Endothelial cell of umbilical vein (primary cell): ENCODE results near the gene L3MBTL2. TPM values are rescaled to one million over a fixed set of nuclear protein-coding genes. Genes with fewer than 3 reads are reported as not detected.

Source experiments
- BruUV-seq: library from RNA; stranded (reverse); fragments of 400-500 nt; replicated peaks from 2 replicates; lab custom pipeline; 2021; lab: Mats Ljungman, UMichigan
- CTCF ChIA-PET: fragments of 300-600, 350-600 bp; sonication (Branson Sonifier 250); formaldehyde crosslinking; loops from one replicate; lab custom pipeline; 2021; ENCODE audit warnings: antibody characterized with exemption, inconsistent platforms; lab: Charles Lee
- POLR2A ChIA-PET: fragments of 300-600, 350-600 bp; sonication (Branson Sonifier 250); formaldehyde crosslinking; loops from one replicate; lab custom pipeline; 2021; ENCODE audit warnings: antibody characterized with exemption, inconsistent platforms; lab: Charles Lee
- DNase-seq: peaks from one replicate; pipeline ENCODE4 v3.0.0-alpha.2; 2011; ENCODE audit warnings: low read depth, low spot score
- FAIRE-seq: peaks from 2 replicates; lab custom pipeline; 2011; peaks lifted over from hg19 to GRCh38; lab: Jason Lieb, UNC
- H2AFZ ChIP-seq: 2 replicates; pipeline ENCODE4 v1.6.0; 2012; ENCODE audit warnings: low read depth, low read length, control low read depth, inconsistent platforms
- H3K27ac ChIP-seq: 2 replicates; pipeline ENCODE4 v1.5.1; 2011; ENCODE audit warnings: low read depth, mild to moderate bottlenecking, control low read depth, low read length, moderate library complexity; ENCODE audit not compliant: insufficient read depth
- H3K27me3 ChIP-seq, 2 experiments: 2 replicates each; pipeline versions ENCODE4 v1.6.0 to v1.6.1; 2011; ENCODE audit warnings: low read length in 2 of 2, mixed read lengths in 1 of 2; ENCODE audit not compliant: control insufficient read depth in 2 of 2, insufficient read depth in 2 of 2
- H3K36me3 ChIP-seq, 2 experiments: 2 replicates in 1 of 2; 3 replicates in 1 of 2; pipeline ENCODE4 v1.5.1; 2011; ENCODE audit warnings: low read length in 2 of 2, mild to moderate bottlenecking in 1 of 2, moderate library complexity in 1 of 2; ENCODE audit not compliant: control insufficient read depth in 2 of 2, insufficient read depth in 2 of 2; ENCODE audit errors: extremely low read depth in 1 of 2
- H3K4me1 ChIP-seq: 3 replicates; pipeline ENCODE4 v1.5.1; 2011; ENCODE audit warnings: mild to moderate bottlenecking, low read length; ENCODE audit not compliant: control insufficient read depth, insufficient read depth; ENCODE audit errors: extremely low read depth
- H3K4me2 ChIP-seq: 2 replicates; pipeline ENCODE4 v1.6.1; 2011; ENCODE audit warnings: low read length, control low read depth, mixed read lengths; ENCODE audit not compliant: insufficient read depth
- H3K4me3 ChIP-seq, 3 experiments: fragments of 200-600 bp in 1 of 3; sonication (generic), shearing (Covaris generic) in 1 of 3; replicated peaks in 1 of 3; 2 replicates each; pipeline ENCODE4 v1.5.1; 2011 to 2016; ENCODE audit warnings: control low read depth in 3 of 3, low read length in 3 of 3, mild to moderate bottlenecking in 2 of 3, inconsistent platforms in 1 of 3, low read depth in 1 of 3, moderate library complexity in 1 of 3; ENCODE audit not compliant: insufficient read depth in 1 of 3
- H3K79me2 ChIP-seq: 2 replicates; pipeline ENCODE4 v1.6.0; 2012; ENCODE audit warnings: low read length, inconsistent platforms; ENCODE audit not compliant: control insufficient read depth, insufficient read depth
- H3K9ac ChIP-seq: replicated peaks from 2 replicates; pipeline ENCODE3; 2011; ENCODE audit warnings: low read length, control low read depth; ENCODE audit not compliant: insufficient read depth; ENCODE audit errors: extremely low read depth
- H3K9me1 ChIP-seq: replicated peaks from 3 replicates; pipeline ENCODE4 v1.6.0; 2011; ENCODE audit warnings: mild to moderate bottlenecking, low read length; ENCODE audit not compliant: control insufficient read depth, insufficient read depth; ENCODE audit errors: extremely low read depth
- H3K9me3 ChIP-seq: replicated peaks from 2 replicates; pipeline ENCODE4 v1.5.1; 2012; ENCODE audit warnings: low read length, inconsistent platforms; ENCODE audit not compliant: control insufficient read depth, insufficient read depth
- H4K20me1 ChIP-seq: replicated peaks from 2 replicates; pipeline ENCODE3; 2011; ENCODE audit warnings: mild to moderate bottlenecking, low read length; ENCODE audit not compliant: control insufficient read depth, insufficient read depth; ENCODE audit errors: extremely low read depth
- CTCF ChIP-seq, 2 donors: IDR thresholded peaks; 1 replicate in 1 of 2; 2 replicates in 1 of 2; pipeline ENCODE4 v1.5.1; 2011; ENCODE audit warnings: low read length in 2 of 2, mild to moderate bottlenecking in 2 of 2, moderate library complexity in 2 of 2, control low read depth in 1 of 2, inconsistent platforms in 1 of 2, low read depth in 1 of 2; ENCODE audit not compliant: insufficient read depth in 1 of 2; ENCODE audit errors: extremely low read depth in 1 of 2
- EZH2 ChIP-seq: IDR thresholded peaks from 2 replicates; pipeline ENCODE4 v1.6.1; 2012; ENCODE audit warnings: borderline replicate concordance, low read depth, mild to moderate bottlenecking, moderate library complexity, low read length, inconsistent platforms; ENCODE audit not compliant: severe bottlenecking
- FOS ChIP-seq: IDR thresholded peaks from 2 replicates; pipeline ENCODE4 v1.6.1; 2011; ENCODE audit warnings: mild to moderate bottlenecking, low read length, moderate library complexity, borderline replicate concordance; ENCODE audit not compliant: insufficient read depth
- JUN ChIP-seq: IDR thresholded peaks from 2 replicates; pipeline ENCODE4 v1.6.1; 2011; ENCODE audit warnings: borderline replicate concordance, low read depth; ENCODE audit not compliant: insufficient read length, insufficient read depth
- MAX ChIP-seq: IDR thresholded peaks from 2 replicates; pipeline ENCODE4 v1.6.1; 2011; ENCODE audit not compliant: insufficient read depth, insufficient read length
- MYC ChIP-seq: IDR thresholded peaks from one replicate; pipeline ENCODE4 v1.6.1; 2011; ENCODE audit warnings: mild to moderate bottlenecking, low read depth, low read length
- POLR2A ChIP-seq: IDR thresholded peaks from 2 replicates; pipeline ENCODE4 v1.6.1; 2012; ENCODE audit warnings: low read depth, mild to moderate bottlenecking, control low read depth, low read length
- POLR2AphosphoS5 ChIP-seq: IDR thresholded peaks from 2 replicates; pipeline ENCODE4 v1.6.1; 2012; ENCODE audit warnings: low read depth, mild to moderate bottlenecking, control low read depth, low read length, moderate library complexity; ENCODE audit not compliant: insufficient read depth
- dilution Hi-C: fragments of 300-500 bp; cut with MboI; formaldehyde crosslinking; loops from one replicate; pipeline ENCODE4 v1.15.0; 2019; ENCODE audit warnings: low sequenced_read_pairs; ENCODE audit not compliant: extremely low pct_ligation_motif_present
- intact Hi-C: fragments of 100-400 bp; cut with micrococcal nuclease; formaldehyde crosslinking; loops from one replicate; pipeline ENCODE4 v1.10.0; 2022
- polyA plus RNA-seq, 4 experiments: library from polyadenylated mRNA; depleted of rRNA in 3 of 4; stranded (reverse) in 3 of 4; unstranded in 1 of 4; fragments of >200 nt; gene quantifications; 2 replicates each; pipeline versions ENCODE4 v1.2.1 to v1.2.3, GENCODE V29; 2011 to 2012; ENCODE audit warnings: missing spikeins in 1 of 4
- total RNA-seq: library from RNA; stranded (reverse); gene quantifications from 2 replicates; pipeline ENCODE4 v1.2.3, GENCODE V29; 2021

L3MBTL2 gene
- total and polyA plus RNA-seq, 2 donors (not counting 3 experiments of a cell fraction or from before 2014, with no cell fraction given): 28.2 to 34.9 TPM

GRCh38 chr22:41264408-41264941 lies 59.4 kb downstream of the L3MBTL2 start:
- no peaks in the 10 kb centered on the region for H3K9me1 ChIP-seq
- no peaks in the 10 kb centered on the region for H3K9me3 ChIP-seq
- no peak overlapping the region for H3K4me3 ChIP-seq
- H3K9ac ChIP-seq: no peak overlapping the region
- peaks cover 19% of the 10 kb centered on the region for H3K79me2 ChIP-seq
- ChIA-PET CTCF (interaction anchor here (0.8 to 1.4 kb wide), 4 partner anchors 9 to 342 kb away, joined by 3 to 4 read pairs (median 4); no protein-coding TSS in a partner anchor), POLR2A (no interaction called here)
- dilution Hi-C loops (no loop called here), intact Hi-C loops (no loop called here)
- H2AFZ ChIP-seq: no peak overlapping the region
- no peak for FAIRE-seq
- no peaks in the 10 kb centered on the region for H3K4me1 ChIP-seq
- no peaks in the 10 kb centered on the region for H4K20me1 ChIP-seq
- H3K27me3 ChIP-seq: no peaks in the 10 kb centered on the region
- H3K27ac ChIP-seq: no peak overlapping the region
- H3K4me2 ChIP-seq: no peak overlapping the region
- DNase-seq: no peak
- no TSS peak for BruUV-seq
- TF ChIP-seq POLR2AphosphoS5: no peak
- TF ChIP-seq JUN: no peak
- H3K36me3 ChIP-seq: peaks cover 23 to 56% of the 10 kb centered on the region in 2 experiments

- Histone ChIP-seq H3K27ac (no peak overlapping the region), H3K4me3 (no peak overlapping the region), H4K20me1 (no peaks in the 10 kb centered on the region), H2AFZ (no peak overlapping the region), H3K9me3 (no peaks in the 10 kb centered on the region), H3K4me1 (no peaks in the 10 kb centered on the region), H3K4me2 (no peak overlapping the region), H3K27me3 (no peaks in the 10 kb centered on the region), H3K36me3 (peaks cover 20 to 52% of the 10 kb centered on the region in 2 experiments), H3K79me2 (peaks cover 29% of the 10 kb centered on the region), H3K9ac (no peak overlapping the region), H3K9me1 (no peaks in the 10 kb centered on the region)
- POLR2A ChIA-PET: no interaction called here
- CTCF ChIA-PET: no interaction called here
- FAIRE-seq (no peak), DNase-seq (no peak)
- dilution Hi-C loops: no loop called here
- no TSS peak for BruUV-seq
- TF ChIP-seq MYC (no peak), JUN (no peak), POLR2A (no peak), CTCF (IDR thresholded peaks at IDR 0.05; ENCODE audit: extremely low read depth in 1 of 2, insufficient read depth in 1 of 2, low read depth in 1 of 2, low read length in 2 of 2) (no peak), EZH2 (no peak), MAX (no peak), FOS (no peak)
- intact Hi-C loops: no loop called here
Observed at GRCh38 chr22:41267958-41268357, 62.8 kb downstream of the L3MBTL2 start.
